ENCODE data around the gene ULK4. TPM values are rescaled to one million over a fixed set of nuclear protein-coding genes. Genes with fewer than 3 reads are reported as not detected.

Gene ULK4
- total RNA-seq, 1 experiment from 2014 or later: 4.2 TPM

- Mint-ChIP-seq H3K36me3 (ENCODE audit: insufficient read depth, unreplicated experiment) (no peaks in the 10 kb centered on the region), H3K27me3 (ENCODE audit: insufficient read depth, unreplicated experiment) (no peaks in the 10 kb centered on the region), H3K4me1 (ENCODE audit: low read depth, unreplicated experiment) (no peaks in the 10 kb centered on the region), H3K27ac (ENCODE audit: unreplicated experiment) (no peak overlapping the region), H3K4me3 (ENCODE audit: unreplicated experiment) (no peak overlapping the region), H3K9me3 (ENCODE audit: unreplicated experiment) (no peaks in the 10 kb centered on the region)
- TF ChIP-seq CTCF (IDR thresholded peaks at IDR 0.05; ENCODE audit: insufficient read depth in 1 of 2, low read depth in 1 of 2, low read length in 1 of 2, severe bottlenecking in 1 of 2, unreplicated experiment in 1 of 2): no peak
- DNase-seq: no peak
- ChIA-PET POLR2A (no interaction called here), CTCF (no interaction called here)
- no peaks in the 10 kb centered on the region for H3K27me3 ChIP-seq (replicated peaks; ENCODE audit: control insufficient read depth, insufficient read depth, low read length)
- no TSS peak for BruUV-seq (replicated peaks)
- H3K36me3 ChIP-seq (ENCODE audit: control insufficient read depth, insufficient read depth, low read length): no peaks in the 10 kb centered on the region
- H3K4me3 ChIP-seq (ENCODE audit: low read depth, low read length): no peak overlapping the region
- no peaks in the 10 kb centered on the region for H3K4me1 ChIP-seq
- intact Hi-C loops (cut with micrococcal nuclease; ENCODE audit: unreplicated experiment): no loop called here
- no peaks in the 10 kb centered on the region for H3K9me3 ChIP-seq
Measured at GRCh38 chr3:41304593-41304992, 657.3 kb downstream of the ULK4 start.

GRCh38 chr3:41302295-41302694 lies 659.6 kb downstream of the ULK4 start:
- H3K4me3 ChIP-seq (ENCODE audit: low read depth, low read length): no peak overlapping the region
- no peaks in the 10 kb centered on the region for H3K36me3 ChIP-seq (ENCODE audit: control insufficient read depth, insufficient read depth, low read length)
- TF ChIP-seq CTCF (IDR thresholded peaks at IDR 0.05; ENCODE audit: insufficient read depth in 1 of 2, low read depth in 1 of 2, low read length in 1 of 2, severe bottlenecking in 1 of 2, unreplicated experiment in 1 of 2): no peak
- Mint-ChIP-seq H3K27me3 (ENCODE audit: insufficient read depth, unreplicated experiment) (no peaks in the 10 kb centered on the region), H3K27ac (ENCODE audit: unreplicated experiment) (no peak overlapping the region), H3K4me1 (ENCODE audit: low read depth, unreplicated experiment) (no peaks in the 10 kb centered on the region), H3K9me3 (ENCODE audit: unreplicated experiment) (no peaks in the 10 kb centered on the region), H3K36me3 (ENCODE audit: insufficient read depth, unreplicated experiment) (no peaks in the 10 kb centered on the region), H3K4me3 (ENCODE audit: unreplicated experiment) (no peak overlapping the region)
- no TSS peak for BruUV-seq (replicated peaks)
- H3K27me3 ChIP-seq (replicated peaks; ENCODE audit: control insufficient read depth, insufficient read depth, low read length): no peaks in the 10 kb centered on the region
- intact Hi-C loops (cut with micrococcal nuclease; ENCODE audit: unreplicated experiment): no loop called here
- no peaks in the 10 kb centered on the region for H3K4me1 ChIP-seq
- CTCF ChIA-PET: no interaction called here
- no peak for DNase-seq
- POLR2A ChIA-PET: no interaction called here
- H3K9me3 ChIP-seq: no peaks in the 10 kb centered on the region

GRCh38 chr3:41301548-41301947 lies 660.4 kb downstream of the ULK4 start:
- no peak overlapping the region for H3K4me3 Mint-ChIP-seq (ENCODE audit: unreplicated experiment)
- intact Hi-C loops (cut with micrococcal nuclease; ENCODE audit: unreplicated experiment): no loop called here
- no peaks in the 10 kb centered on the region for H3K9me3 Mint-ChIP-seq (ENCODE audit: unreplicated experiment)
- no peaks in the 10 kb centered on the region for H3K9me3 ChIP-seq
- TF ChIP-seq CTCF (IDR thresholded peaks at IDR 0.05; ENCODE audit: insufficient read depth in 1 of 2, low read depth in 1 of 2, low read length in 1 of 2, severe bottlenecking in 1 of 2, unreplicated experiment in 1 of 2): no peak
- POLR2A ChIA-PET: no interaction called here
- no peak overlapping the region for H3K4me3 ChIP-seq (ENCODE audit: low read depth, low read length)
- no peaks in the 10 kb centered on the region for H3K4me1 ChIP-seq
- no peak overlapping the region for H3K27ac Mint-ChIP-seq (ENCODE audit: unreplicated experiment)
- H3K27me3 ChIP-seq (replicated peaks; ENCODE audit: control insufficient read depth, insufficient read depth, low read length): no peaks in the 10 kb centered on the region
- H3K36me3 ChIP-seq (ENCODE audit: control insufficient read depth, insufficient read depth, low read length): no peaks in the 10 kb centered on the region
- no peaks in the 10 kb centered on the region for H3K27me3 Mint-ChIP-seq (ENCODE audit: insufficient read depth, unreplicated experiment)
- DNase-seq: no peak
- no peaks in the 10 kb centered on the region for H3K4me1 Mint-ChIP-seq (ENCODE audit: low read depth, unreplicated experiment)
- no TSS peak for BruUV-seq (replicated peaks)
- H3K36me3 Mint-ChIP-seq (ENCODE audit: insufficient read depth, unreplicated experiment): no peaks in the 10 kb centered on the region
- CTCF ChIA-PET: no interaction called here
